HL-60 (cell line): Measurements from ENCODE around the gene TP53BP1.

Experiments
- DNase-seq, 2 experiments: peaks; one replicate each; pipeline ENCODE4 v3.0.0-alpha.2; 2010 to 2020; ENCODE audit warnings: low read depth in 1 of 2, low spot score in 1 of 2
- H3K27ac ChIP-seq: fragments of 250-450 bp; sonication (Bioruptor Pico); replicated peaks from 2 replicates; pipeline ENCODE4 v1.5.1; 2020; ENCODE audit warnings: mild to moderate bottlenecking, moderate library complexity
- H3K27me3 ChIP-seq: fragments of 250-450 bp; sonication (Bioruptor Pico); 2 replicates; pipeline ENCODE4 v1.5.1; 2021; ENCODE audit warnings: mild to moderate bottlenecking, moderate library complexity; ENCODE audit not compliant: insufficient read depth, poor library complexity, severe bottlenecking
- H3K4me3 ChIP-seq: replicated peaks from 2 replicates; pipeline ENCODE4 v1.5.1; 2011; ENCODE audit warnings: mild to moderate bottlenecking, control low read depth, low read length; ENCODE audit not compliant: insufficient read depth
- CTCF ChIP-seq: IDR thresholded peaks from one replicate; pipeline ENCODE4 v1.5.1; 2011; ENCODE audit warnings: low read length, control low read depth, inconsistent platforms; ENCODE audit not compliant: insufficient read depth
- GABPA ChIP-seq: IDR thresholded peaks from 2 replicates; pipeline ENCODE4 v1.6.1; 2012; ENCODE audit warnings: low read depth
- POLR2AphosphoS5 ChIP-seq: IDR thresholded peaks from 2 replicates; pipeline ENCODE4 v1.6.1; 2012; ENCODE audit warnings: low read depth
- REST ChIP-seq: IDR thresholded peaks from 2 replicates; pipeline ENCODE4 v1.6.1; 2012; ENCODE audit warnings: low read depth; ENCODE audit not compliant: insufficient replicate concordance
- SPI1 ChIP-seq: IDR thresholded peaks from 2 replicates; pipeline ENCODE4 v1.6.1; 2012; ENCODE audit warnings: low read depth, mild to moderate bottlenecking, borderline replicate concordance

TP53BP1 gene

DNA sequence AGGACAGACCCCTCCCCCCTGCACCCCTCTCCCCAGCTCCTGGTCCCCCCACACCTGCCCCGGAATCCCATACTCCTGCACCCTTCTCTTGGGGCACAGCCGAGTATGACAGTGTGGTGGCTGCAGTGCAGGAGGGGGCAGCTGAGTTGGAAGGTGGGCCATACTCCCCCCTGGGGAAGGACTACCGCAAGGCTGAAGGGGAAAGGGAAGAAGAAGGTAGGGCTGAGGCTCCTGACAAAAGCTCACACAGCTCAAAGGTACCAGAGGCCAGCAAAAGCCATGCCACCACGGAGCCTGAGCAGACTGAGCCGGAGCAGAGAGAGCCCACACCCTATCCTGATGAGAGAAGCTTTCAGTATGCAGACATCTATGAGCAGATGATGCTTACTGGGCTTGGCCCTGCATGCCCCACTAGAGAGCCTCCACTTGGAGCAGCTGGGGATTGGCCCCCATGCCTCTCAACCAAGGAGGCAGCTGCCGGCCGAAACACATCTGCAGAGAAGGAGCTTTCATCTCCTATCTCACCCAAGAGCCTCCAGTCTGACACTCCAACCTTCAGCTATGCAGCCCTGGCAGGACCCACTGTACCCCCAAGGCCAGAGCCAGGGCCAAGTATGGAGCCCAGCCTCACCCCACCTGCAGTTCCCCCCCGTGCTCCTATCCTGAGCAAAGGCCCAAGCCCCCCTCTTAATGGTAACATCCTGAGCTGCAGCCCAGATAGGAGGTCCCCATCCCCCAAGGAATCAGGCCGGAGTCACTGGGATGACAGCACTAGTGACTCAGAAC lies 34.3 kb upstream of the TP53BP1 start:
- H3K27ac ChIP-seq = no peak overlapping the region
- DNase-seq = no peak
- H3K4me3 ChIP-seq = no peak overlapping the region
- no peaks in the 10 kb centered on the region for H3K27me3 ChIP-seq
- TF ChIP-seq GABPA (no peak), POLR2AphosphoS5 (no peak), SPI1 (no peak), CTCF (no peak), REST (no peak)

DNA sequence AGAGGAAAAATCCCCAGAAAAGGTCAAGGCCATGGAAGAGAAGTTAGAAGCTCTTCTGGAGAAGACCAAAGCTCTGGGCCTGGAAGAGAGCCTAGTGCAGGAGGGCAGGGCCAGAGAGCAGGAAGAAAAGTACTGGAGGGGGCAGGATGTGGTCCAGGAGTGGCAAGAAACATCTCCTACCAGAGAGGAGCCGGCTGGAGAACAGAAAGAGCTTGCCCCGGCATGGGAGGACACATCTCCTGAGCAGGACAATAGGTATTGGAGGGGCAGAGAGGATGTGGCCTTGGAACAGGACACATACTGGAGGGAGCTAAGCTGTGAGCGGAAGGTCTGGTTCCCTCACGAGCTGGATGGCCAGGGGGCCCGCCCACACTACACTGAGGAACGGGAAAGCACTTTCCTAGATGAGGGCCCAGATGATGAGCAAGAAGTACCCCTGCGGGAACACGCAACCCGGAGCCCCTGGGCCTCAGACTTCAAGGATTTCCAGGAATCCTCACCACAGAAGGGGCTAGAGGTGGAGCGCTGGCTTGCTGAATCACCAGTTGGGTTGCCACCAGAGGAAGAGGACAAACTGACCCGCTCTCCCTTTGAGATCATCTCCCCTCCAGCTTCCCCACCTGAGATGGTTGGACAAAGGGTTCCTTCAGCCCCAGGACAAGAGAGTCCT lies 33.4 kb upstream of the TP53BP1 start:
- Histone ChIP-seq H3K27ac (no peak overlapping the region), H3K4me3 (no peak overlapping the region), H3K27me3 (no peaks in the 10 kb centered on the region)
- TF ChIP-seq SPI1 = no peak
- no peak for TF ChIP-seq CTCF
- TF ChIP-seq REST = no peak
- TF ChIP-seq POLR2AphosphoS5 = no peak
- no peak for TF ChIP-seq GABPA
- DNase-seq = no peak

DNA sequence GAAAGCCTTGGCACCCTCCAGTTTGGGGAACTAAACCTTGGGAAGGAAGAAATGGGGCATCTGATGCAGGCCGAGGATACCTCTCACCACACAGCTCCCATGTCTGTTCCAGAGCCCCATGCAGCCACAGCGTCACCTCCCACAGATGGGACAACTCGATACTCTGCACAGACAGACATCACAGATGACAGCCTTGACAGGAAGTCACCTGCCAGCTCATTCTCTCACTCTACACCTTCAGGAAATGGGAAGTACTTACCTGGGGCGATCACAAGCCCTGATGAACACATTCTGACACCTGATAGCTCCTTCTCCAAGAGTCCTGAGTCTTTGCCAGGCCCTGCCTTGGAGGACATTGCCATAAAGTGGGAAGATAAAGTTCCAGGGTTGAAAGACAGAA lies 32.2 kb upstream of the TP53BP1 start:
- H3K27ac ChIP-seq = no peak overlapping the region
- no peaks in the 10 kb centered on the region for H3K27me3 ChIP-seq
- H3K4me3 ChIP-seq = no peak overlapping the region
- no peak for DNase-seq
- no peak for TF ChIP-seq CTCF
- TF ChIP-seq POLR2AphosphoS5 = no peak
- no peak for TF ChIP-seq GABPA
- TF ChIP-seq REST = no peak
